Measurements from ENCODE around the gene GTF2F1. TPM values are rescaled to one million over a fixed set of nuclear protein-coding genes. Genes with fewer than 3 reads are reported as not detected.
A peak's percentile ranks its signal among the peaks of the same experiment; 100 is the strongest.
"Not testable (repeated sequence)": the region's sequence is repeated elsewhere in the genome, so short reads cannot be mapped to it uniquely, and the experiment has no call there.

GTF2F1 gene
- total RNA-seq, 1 donor = 33.6 TPM

DNA sequence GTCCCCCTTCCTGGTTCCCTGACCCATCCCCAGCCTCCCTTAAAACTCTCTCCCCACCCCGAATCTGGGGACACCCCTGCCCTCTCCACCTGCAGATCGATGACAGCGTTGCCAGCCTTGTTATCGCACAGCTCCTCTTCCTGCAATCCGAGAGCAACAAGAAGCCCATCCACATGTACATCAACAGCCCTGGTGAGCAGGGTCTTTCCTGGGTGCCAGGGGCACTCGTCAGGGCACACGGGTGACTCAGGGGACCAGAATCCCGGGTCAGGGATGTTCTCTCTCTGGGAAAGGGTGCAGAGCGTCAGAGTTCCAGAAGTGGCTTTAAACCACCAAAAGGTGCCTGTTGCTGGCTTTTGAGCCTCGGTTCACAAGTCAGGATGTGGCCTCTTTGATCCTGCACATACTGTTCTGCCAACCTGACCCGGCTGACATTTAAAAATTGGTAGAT, 30.6 kb downstream of the GTF2F1 start:
- TF ChIP-seq, protein P1, sequence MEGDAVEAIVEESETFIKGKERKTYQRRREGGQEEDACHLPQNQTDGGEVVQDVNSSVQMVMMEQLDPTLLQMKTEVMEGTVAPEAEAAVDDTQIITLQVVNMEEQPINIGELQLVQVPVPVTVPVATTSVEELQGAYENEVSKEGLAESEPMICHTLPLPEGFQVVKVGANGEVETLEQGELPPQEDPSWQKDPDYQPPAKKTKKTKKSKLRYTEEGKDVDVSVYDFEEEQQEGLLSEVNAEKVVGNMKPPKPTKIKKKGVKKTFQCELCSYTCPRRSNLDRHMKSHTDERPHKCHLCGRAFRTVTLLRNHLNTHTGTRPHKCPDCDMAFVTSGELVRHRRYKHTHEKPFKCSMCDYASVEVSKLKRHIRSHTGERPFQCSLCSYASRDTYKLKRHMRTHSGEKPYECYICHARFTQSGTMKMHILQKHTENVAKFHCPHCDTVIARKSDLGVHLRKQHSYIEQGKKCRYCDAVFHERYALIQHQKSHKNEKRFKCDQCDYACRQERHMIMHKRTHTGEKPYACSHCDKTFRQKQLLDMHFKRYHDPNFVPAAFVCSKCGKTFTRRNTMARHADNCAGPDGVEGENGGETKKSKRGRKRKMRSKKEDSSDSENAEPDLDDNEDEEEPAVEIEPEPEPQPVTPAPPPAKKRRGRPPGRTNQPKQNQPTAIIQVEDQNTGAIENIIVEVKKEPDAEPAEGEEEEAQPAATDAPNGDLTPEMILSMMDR (IDR thresholded peaks at IDR 0.05; ENCODE audit: insufficient read depth, low read length) = no peak
- peak overlapping the region; percentile 82 for H3K4me3 ChIP-seq (ENCODE audit: low read depth, low read length)
- DNase-seq (ENCODE audit: low read depth) = no peak

DNA sequence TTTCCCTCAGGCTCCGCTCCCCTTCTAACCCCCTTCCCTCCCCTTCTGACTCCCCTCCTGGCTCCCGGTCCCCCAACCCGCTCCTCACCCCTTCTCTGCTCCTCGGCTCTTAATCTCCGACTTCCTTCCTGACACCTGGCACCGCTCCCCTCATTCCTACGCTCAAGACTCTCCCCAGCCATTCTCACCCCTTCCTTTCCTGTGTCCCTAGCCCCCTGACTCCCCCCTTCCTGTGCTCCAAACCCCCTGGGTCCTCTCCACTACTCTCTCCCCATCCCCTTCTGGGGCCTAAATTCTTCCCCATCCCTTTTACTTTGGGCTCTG, 31.0 kb downstream of the GTF2F1 start:
- no peak for DNase-seq (ENCODE audit: low read depth)
- TF ChIP-seq, protein P1 (IDR thresholded peaks at IDR 0.05; ENCODE audit: insufficient read depth, low read length) = no peak
- H3K4me3 ChIP-seq (ENCODE audit: low read depth, low read length) = peak overlapping the region; percentile 82

DNA sequence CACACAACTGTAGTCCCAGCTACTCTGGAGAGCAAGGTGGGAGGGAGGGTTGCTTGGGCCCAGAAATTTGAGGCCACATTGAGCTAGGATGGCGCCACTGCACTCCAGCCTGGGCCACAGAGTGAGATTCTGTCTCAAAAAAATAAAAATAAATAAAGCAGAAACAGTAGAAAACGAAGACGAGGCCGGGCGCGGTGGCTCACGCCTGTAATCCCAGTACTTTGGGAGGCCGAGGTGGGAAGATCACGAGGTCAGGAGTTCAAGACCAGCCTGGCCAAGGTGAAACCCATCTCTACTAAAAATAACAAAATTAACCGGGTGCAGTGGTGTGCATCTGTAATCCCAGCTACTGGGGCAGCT, 32.1 kb downstream of the GTF2F1 start:
- not testable (repeated sequence) for DNase-seq (ENCODE audit: low read depth)

DNA sequence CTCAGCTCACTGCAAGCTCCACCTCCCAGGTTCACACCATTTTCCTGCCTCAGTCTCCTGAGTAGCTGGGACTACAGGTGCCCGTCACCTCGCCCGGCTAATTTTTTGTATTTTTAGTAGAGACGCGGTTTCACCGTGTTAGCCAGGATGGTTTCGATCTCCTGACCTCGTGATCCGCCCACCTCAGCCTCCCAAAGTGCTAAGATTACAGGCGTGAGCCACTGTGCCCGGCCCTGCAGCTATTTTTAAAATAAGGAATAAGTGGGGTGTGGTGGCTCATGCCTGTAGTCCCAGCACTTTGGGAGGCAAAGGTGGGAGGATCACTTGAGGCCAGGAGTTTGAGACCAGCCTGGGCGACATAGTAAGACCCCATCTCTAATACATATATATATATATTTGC, 32.5 kb downstream of the GTF2F1 start:
- not testable (repeated sequence) for DNase-seq (ENCODE audit: low read depth)

More for the DNA sequence above, 32.1 kb downstream of the GTF2F1 start:
- peak overlapping the region; percentile 82 for H3K4me3 ChIP-seq (ENCODE audit: low read depth, low read length)

DNA sequence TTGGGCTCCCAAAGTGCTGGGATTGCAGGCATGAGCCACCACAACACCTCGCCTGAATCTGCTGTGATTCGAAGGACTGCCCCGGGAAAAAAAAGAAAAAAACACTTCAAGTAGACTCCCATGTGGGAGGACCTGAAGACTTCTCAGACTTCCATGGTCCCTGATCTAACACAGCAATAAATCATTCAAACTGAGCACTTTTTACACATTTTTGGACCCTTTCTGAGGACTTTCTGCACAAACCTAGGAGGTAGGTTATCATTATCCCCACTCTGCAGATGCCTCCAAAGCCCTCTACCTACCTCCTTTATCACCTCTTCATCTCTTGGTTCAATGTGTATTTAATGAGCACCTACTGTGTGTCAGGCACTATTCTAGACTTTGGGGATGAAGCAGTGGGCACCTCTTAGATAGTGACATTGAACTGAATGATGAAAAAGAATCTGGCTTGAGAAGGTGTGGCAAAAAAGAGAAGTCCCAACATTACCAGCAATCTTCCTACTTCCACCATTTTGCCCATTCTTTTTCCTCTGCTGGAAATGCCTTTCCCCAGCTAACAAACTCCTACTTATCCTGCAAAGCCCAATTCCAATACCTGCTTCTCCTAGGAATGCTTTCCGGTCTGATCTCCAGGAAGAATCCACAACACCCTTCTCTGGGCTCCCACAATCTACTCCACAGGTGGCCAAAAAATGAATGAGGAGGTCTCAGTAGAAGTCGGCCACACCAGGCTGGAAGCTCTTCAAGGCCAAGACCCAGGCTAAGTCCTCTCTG, 33.2 kb downstream of the GTF2F1 start:
- TF ChIP-seq, protein P1 (IDR thresholded peaks at IDR 0.05; ENCODE audit: insufficient read depth, low read length) = no peak
- DNase-seq (ENCODE audit: low read depth) = no peak
- no peak overlapping the region for H3K4me3 ChIP-seq (ENCODE audit: low read depth, low read length)

More for the DNA sequence above, 32.5 kb downstream of the GTF2F1 start:
- H3K4me3 ChIP-seq (ENCODE audit: low read depth, low read length) = not testable (repeated sequence)

DNA sequence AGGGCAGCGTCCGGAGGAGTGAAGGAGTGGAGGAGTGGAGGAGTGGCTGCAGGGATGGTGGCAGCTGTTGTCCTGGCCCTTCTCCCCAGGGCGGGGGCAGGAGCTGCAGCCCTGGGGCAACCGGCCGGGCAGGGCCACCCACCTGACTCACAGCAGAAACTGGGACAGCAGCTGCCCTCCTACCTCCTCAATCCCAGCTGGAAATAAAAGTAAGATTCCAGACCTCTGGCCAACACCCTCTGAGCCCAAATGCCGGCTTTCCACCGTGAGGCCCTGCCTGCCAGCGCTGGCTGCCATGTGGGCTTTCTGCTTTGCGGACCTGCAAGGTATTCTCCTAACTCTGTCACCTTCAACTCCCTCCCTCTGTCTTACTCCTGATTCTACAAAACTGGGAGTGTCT, 35.0 kb downstream of the GTF2F1 start:
- no peak overlapping the region for H3K4me3 ChIP-seq (ENCODE audit: low read depth, low read length)
- TF ChIP-seq, protein P1 (IDR thresholded peaks at IDR 0.05; ENCODE audit: insufficient read depth, low read length) = no peak
- DNase-seq (ENCODE audit: low read depth) = no peak

DNA sequence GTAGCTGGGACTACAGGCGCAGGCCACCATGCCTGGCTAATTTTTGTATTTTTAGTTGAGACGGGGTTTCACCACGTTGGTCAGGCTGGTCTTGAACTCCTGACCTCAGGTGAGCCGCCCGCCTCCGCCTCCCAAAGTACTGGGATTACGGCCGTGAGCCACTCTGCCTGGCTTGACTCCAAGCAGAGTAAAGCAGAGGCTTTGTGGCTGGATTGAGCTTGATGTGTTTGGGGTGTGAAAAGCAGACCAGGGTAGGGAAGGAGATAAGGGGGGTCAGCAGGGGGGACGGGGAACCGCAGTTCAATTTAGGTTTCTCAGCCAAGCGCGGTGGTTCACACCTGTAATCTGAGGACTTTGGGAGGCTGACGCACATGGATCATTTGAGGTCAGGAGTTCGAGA, 35.8 kb downstream of the GTF2F1 start:
- no peak overlapping the region for H3K4me3 ChIP-seq (ENCODE audit: low read depth, low read length)
- no peak for DNase-seq (ENCODE audit: low read depth)
- TF ChIP-seq, protein P1 (IDR thresholded peaks at IDR 0.05; ENCODE audit: insufficient read depth, low read length) = no peak

DNA sequence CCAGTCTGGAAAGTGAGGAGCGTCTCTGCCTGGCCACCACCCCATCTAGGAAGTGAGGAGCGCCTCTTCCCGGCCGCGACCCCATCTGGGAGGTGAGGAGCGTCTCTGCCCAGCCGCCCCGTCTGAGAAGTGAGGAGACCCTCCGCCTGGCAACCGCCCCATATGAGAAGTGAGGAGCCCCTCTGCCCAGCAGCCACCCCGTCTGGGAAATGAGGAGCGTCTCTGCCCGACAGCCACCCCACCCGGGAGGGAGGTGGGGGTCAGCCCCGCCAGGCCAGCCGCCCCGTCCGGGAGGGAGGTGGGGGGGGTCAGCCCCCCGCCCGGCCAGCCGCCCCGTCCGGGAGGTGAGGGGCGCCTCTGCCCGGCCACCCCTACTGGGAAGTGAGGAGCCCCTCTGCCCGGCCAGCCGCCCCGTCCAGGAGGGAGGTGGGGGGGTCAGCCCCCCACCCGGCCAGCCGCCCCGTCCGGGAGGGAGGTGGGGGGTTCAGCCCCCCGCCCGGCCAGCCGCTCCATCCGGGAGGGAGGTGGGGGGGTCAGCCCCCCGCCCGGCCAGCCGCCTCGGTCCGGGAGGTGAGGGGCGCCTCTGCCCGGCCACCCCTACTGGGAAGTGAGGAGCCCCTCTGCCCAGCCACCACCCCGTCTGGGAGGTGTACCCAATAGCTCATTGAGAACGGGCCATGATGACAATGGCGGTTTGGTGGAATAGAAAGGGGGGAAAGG, 37.5 kb downstream of the GTF2F1 start:
- DNase-seq (ENCODE audit: low read depth) = not testable (repeated sequence)

More for the DNA sequence above, 37.5 kb downstream of the GTF2F1 start:
- H3K4me3 ChIP-seq (ENCODE audit: low read depth, low read length) = not testable (repeated sequence)
